Prostate gland (tissue), 2 donors: ENCODE measurements around the gene VAPA.

Experiments
- CTCF ChIP-seq, 4 experiments: fragments of 200-600 bp in 2 of 4; fragments of 450-650 bp in 2 of 4; sonication (generic) in 2 of 4; IDR thresholded peaks; 1 replicate in 3 of 4; 2 replicates in 1 of 4; pipeline ENCODE4 v1.5.1; 2016 to 2019; ENCODE audit warnings: antibody characterized with exemption in 4 of 4, mild to moderate bottlenecking in 2 of 4, moderate library complexity in 2 of 4
- POLR2A ChIP-seq: fragments of 450-650 bp; IDR thresholded peaks from one replicate; pipeline ENCODE4 v1.6.1; 2016; ENCODE audit warnings: antibody characterized with exemption, mild to moderate bottlenecking
- POLR2AphosphoS5 ChIP-seq: sonication (generic); formaldehyde crosslinking; IDR thresholded peaks from one replicate; pipeline ENCODE4 v1.6.1; 2017; ENCODE audit warnings: antibody characterized with exemption

- TF ChIP-seq CTCF (IDR thresholded peaks at IDR 0.05) (no peak), POLR2A (no peak), POLR2AphosphoS5 (no peak)
These were observed 81.8 kb downstream of the VAPA start for GRCh38 chr18:9995631-9996030.
